CD4-positive, alpha-beta T cell treated with Interleukin-10 for 1 hour (primary cell): ENCODE results near the gene GFY.

Source experiments
- DNase-seq: peaks from one replicate; pipeline ENCODE4 v3.0.0-alpha.2; 2020

The GFY gene

GRCh38 chr19:49409441-49410029, 15.7 kb upstream of the GFY start:
- DNase-seq, result peak; percentile 47

- DNase-seq, result no peak
Measured at GRCh38 chr19:49411681-49412326, 13.4 kb upstream of the GFY start.

- no peak for DNase-seq
Measured at GRCh38 chr19:49413348-49413747, 11.8 kb upstream of the GFY start.

GRCh38 chr19:49414256-49414655, 10.9 kb upstream of the GFY start:
- no peak for DNase-seq

- no peak for DNase-seq
Measured at GRCh38 chr19:49415102-49415809, 9.9 kb upstream of the GFY start.

GRCh38 chr19:49415810-49416200, 9.4 kb upstream of the GFY start:
- no peak for DNase-seq

- no peak for DNase-seq
Measured at GRCh38 chr19:49417088-49417487, 8.1 kb upstream of the GFY start.

- DNase-seq, result no peak
Measured at GRCh38 chr19:49418511-49418910, 6.7 kb upstream of the GFY start.

- no peak for DNase-seq
Measured at GRCh38 chr19:49419173-49419572, 6.0 kb upstream of the GFY start.

- no peak for DNase-seq
Measured at GRCh38 chr19:49420227-49420626, 5.0 kb upstream of the GFY start.

GRCh38 chr19:49421039-49421877, 3.9 kb upstream of the GFY start:
- peak; percentile 45 for DNase-seq

GRCh38 chr19:49421878-49422202, 3.3 kb upstream of the GFY start:
- DNase-seq, result no peak

GRCh38 chr19:49422407-49423070, 2.6 kb upstream of the GFY start:
- peak; percentile 59 for DNase-seq

- DNase-seq, result no peak
Measured at GRCh38 chr19:49423071-49423984, 1.9 kb upstream of the GFY start, which contains the start of gene PTH2. Gene PTH2, minus strand, starts transcription at chr19:49423441. Its CDS starts 102 bp downstream, at chr19:49423339.

GRCh38 chr19:49423985-49424303, 1.2 kb upstream of the GFY start:
- peak; percentile 55 for DNase-seq

GRCh38 chr19:49425922-49426592, 869 bp downstream of the GFY start:
- no peak for DNase-seq

- DNase-seq, result no peak
Measured at GRCh38 chr19:49427339-49427738, 2.2 kb downstream of the GFY start.

- DNase-seq, result peak; percentile 31
Measured at GRCh38 chr19:49427855-49428546, 2.8 kb downstream of the GFY start.

GRCh38 chr19:49428547-49429451, 3.6 kb downstream of the GFY start:
- DNase-seq, result no peak
